ENCODE data around the gene ATP1B3. TPM values are rescaled to one million over a fixed set of nuclear protein-coding genes. Genes with fewer than 3 reads are reported as not detected.

The ATP1B3 gene
- total RNA-seq, 2 experiments from 2014 or later = 106 to 119 TPM

DNA sequence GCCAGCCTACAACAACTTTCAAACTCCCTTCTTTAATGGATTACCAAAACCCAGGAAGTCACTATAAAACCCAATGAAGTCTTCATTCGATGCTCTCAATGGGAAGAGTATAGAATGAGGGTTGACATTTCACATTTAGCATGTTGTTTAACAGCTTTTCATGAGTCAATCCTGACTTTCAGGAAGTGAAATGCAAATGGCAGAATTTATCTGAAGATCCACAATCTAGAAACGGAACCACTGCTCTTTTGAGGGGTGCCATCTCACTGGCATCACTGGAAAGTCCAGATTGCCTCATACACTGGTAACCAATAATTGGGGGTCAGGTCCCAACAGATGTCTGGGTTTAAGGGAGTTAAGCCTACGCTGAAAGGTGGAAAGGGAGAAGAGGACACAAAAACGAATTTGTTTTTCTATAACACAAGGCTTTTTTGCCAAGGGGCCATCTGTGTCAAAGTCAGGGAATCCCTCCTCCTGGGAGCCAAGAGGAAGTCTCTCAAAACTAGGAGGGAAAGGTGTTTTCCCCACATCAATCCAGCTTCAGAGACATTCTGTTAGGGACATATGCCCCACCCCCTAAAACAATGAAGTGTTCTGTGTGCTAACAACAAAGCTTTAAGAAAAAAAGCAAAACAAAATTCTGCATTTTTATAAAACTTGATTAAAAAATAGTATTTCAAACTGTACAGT lies 12.0 kb upstream of the ATP1B3 start:
- Mint-ChIP-seq H3K9me3 (no peaks in the 10 kb centered on the region), H3K36me3 (ENCODE audit: low read depth) (no peaks in the 10 kb centered on the region)
- CTCF ChIA-PET = interaction anchor here (0.6 kb wide), 2 partner anchors 8 to 64 kb away, joined by 3 to 4 read pairs; no protein-coding TSS in a partner anchor

GRCh38 chr3:141865101-141865500 lies 11.3 kb upstream of the ATP1B3 start:
- Mint-ChIP-seq H3K9me3 (no peaks in the 10 kb centered on the region), H3K4me1 (ENCODE audit: low read depth) (peaks cover 11% of the 10 kb centered on the region), H3K36me3 (ENCODE audit: low read depth) (no peaks in the 10 kb centered on the region), H3K4me3 (no peak overlapping the region), H3K27me3 (ENCODE audit: low read depth) (no peaks in the 10 kb centered on the region), H3K27ac (no peak overlapping the region)
- intact Hi-C loops (cut with micrococcal nuclease) = no loop called here
- CTCF ChIA-PET = no interaction called here
- DNase-seq = no peak

More for the DNA sequence above, 12.0 kb upstream of the ATP1B3 start:
- intact Hi-C loops (cut with micrococcal nuclease) = no loop called here
- no peak for DNase-seq
- H3K4me3 Mint-ChIP-seq = no peak overlapping the region
- peaks cover 11% of the 10 kb centered on the region for H3K4me1 Mint-ChIP-seq (ENCODE audit: low read depth)
- no peaks in the 10 kb centered on the region for H3K27me3 Mint-ChIP-seq (ENCODE audit: low read depth)
- H3K27ac Mint-ChIP-seq = no peak overlapping the region

DNA sequence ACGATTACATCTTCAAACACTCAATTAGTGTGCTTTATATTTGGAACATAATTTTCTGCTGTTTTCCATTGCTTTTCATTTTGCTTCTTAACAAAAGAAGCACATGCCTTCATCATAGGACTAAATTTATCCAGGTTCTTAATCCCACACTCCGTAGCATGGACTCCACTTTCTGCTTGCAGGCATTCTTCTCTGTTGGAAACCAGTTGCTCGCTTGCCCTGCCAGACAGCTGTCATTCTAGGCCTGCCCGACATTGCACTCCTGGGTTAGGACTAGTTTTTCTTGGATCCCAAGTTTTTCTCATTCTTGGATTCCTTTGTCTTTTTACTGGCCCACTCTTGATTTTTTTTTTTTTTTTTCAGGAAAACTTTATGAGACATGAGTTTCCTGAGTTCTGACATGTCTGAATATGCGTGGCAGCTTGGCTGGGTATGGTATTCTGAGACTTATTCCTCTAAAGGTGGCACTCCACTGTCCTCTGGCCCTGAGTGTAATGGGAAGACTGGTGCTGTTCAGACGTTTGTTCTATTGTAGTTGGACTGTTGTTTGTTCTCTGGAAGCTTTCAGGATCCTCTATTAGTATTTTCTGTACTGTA lies 6.3 kb upstream of the ATP1B3 start:
- Mint-ChIP-seq H3K36me3 (ENCODE audit: low read depth) (no peaks in the 10 kb centered on the region), H3K27ac (no peak overlapping the region), H3K27me3 (ENCODE audit: low read depth) (no peaks in the 10 kb centered on the region), H3K4me3 (no peak overlapping the region), H3K4me1 (ENCODE audit: low read depth) (no peaks in the 10 kb centered on the region), H3K9me3 (no peaks in the 10 kb centered on the region)
- no peak for DNase-seq
- intact Hi-C loops (cut with micrococcal nuclease) = no loop called here
- CTCF ChIA-PET = interaction anchor here (0.6 kb wide), 1 partner anchor 224 kb away, joined by 4 read pairs; no protein-coding TSS in a partner anchor

- H3K36me3 Mint-ChIP-seq (ENCODE audit: low read depth) = peaks cover 16% of the 10 kb centered on the region
Observed at GRCh38 chr3:141875374-141875892, 1.0 kb upstream of the ATP1B3 start.

DNA sequence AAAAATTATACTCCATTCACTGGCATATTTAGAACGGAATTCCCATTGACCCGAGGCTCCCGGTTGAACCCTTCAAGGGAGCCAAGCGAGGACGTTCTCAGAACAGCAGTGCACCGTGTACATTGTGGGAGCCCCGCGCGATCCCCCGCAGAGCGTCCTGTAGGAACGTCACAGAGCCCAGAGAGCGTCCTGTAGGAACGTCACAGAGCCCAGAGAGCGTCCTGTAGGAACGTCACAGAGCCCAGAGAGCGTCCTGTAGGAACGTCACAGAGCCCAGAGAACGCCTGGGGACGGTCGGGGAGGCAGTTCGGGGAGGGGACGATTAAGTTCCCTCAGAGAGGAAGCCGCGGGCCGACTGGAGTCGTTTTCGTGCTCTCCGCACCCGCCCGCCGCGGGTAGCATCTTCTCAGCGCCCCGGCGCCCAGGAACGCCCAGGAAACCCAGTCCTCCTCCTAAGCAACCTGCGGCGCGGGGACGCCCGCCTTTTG lies 506 bp upstream of the ATP1B3 start:
- Mint-ChIP-seq H3K27me3 (ENCODE audit: low read depth) (no peaks in the 10 kb centered on the region), H3K4me3 (peak overlapping the region; percentile 92), H3K4me1 (ENCODE audit: low read depth) (peaks cover 31% of the 10 kb centered on the region), H3K9me3 (no peaks in the 10 kb centered on the region), H3K27ac (peak overlapping the region; percentile 93), H3K36me3 (ENCODE audit: low read depth) (peaks cover 16% of the 10 kb centered on the region)
- intact Hi-C loops (cut with micrococcal nuclease) = loop anchor here (1.0 to 5.0 kb wide), 12 partner anchors 35 to 934 kb away; partner anchors contain the start of genes RASA2, RNF7, SLC25A36 and TFDP2
- DNase-seq = no peak
- CTCF ChIA-PET = interaction anchor here (0.6 to 1.9 kb wide), 15 partner anchors 8 to 1073 kb away, joined by 3 to 29 read pairs (median 4); partner anchors contain the start of gene RNF7

More at GRCh38 chr3:141875374-141875892, 1.0 kb upstream of the ATP1B3 start:
- no peaks in the 10 kb centered on the region for H3K9me3 Mint-ChIP-seq
- intact Hi-C loops (cut with micrococcal nuclease) = loop anchor here (1.0 to 5.0 kb wide), 6 partner anchors 34 to 933 kb away; partner anchors contain the start of genes RNF7, SLC25A36, TFDP2 and TRPC1
- peak overlapping the region; percentile 92 for H3K4me3 Mint-ChIP-seq
- H3K27ac Mint-ChIP-seq = peak overlapping the region; percentile 93
- CTCF ChIA-PET = interaction anchor here (0.6 to 1.9 kb wide), 23 partner anchors 8 to 1073 kb away, joined by 3 to 29 read pairs (median 3); partner anchors contain the start of gene RNF7
- peaks cover 28% of the 10 kb centered on the region for H3K4me1 Mint-ChIP-seq (ENCODE audit: low read depth)
- H3K27me3 Mint-ChIP-seq (ENCODE audit: low read depth) = no peaks in the 10 kb centered on the region
- peak; percentile 90 for DNase-seq

GRCh38 chr3:141876891-141877621 lies 613 bp downstream of the ATP1B3 start:
- CTCF ChIA-PET = interaction anchor here (0.6 to 1.9 kb wide), 3 partner anchors 37 to 138 kb away, joined by 4 to 12 read pairs (median 4); partner anchors contain the start of gene RNF7
- intact Hi-C loops (cut with micrococcal nuclease) = loop anchor here (1.0 to 5.0 kb wide), 9 partner anchors 36 to 935 kb away; partner anchors contain the start of genes RASA2, SLC25A36, TFDP2 and TRPC1
- no peaks in the 10 kb centered on the region for H3K9me3 Mint-ChIP-seq
- peaks cover 21% of the 10 kb centered on the region for H3K36me3 Mint-ChIP-seq (ENCODE audit: low read depth)
- H3K27ac Mint-ChIP-seq = peak overlapping the region; percentile 85
- H3K27me3 Mint-ChIP-seq (ENCODE audit: low read depth) = no peaks in the 10 kb centered on the region
- peak; percentile 71 for DNase-seq
- peaks cover 40% of the 10 kb centered on the region for H3K4me1 Mint-ChIP-seq (ENCODE audit: low read depth)
- H3K4me3 Mint-ChIP-seq = peak overlapping the region; percentile 92

DNA sequence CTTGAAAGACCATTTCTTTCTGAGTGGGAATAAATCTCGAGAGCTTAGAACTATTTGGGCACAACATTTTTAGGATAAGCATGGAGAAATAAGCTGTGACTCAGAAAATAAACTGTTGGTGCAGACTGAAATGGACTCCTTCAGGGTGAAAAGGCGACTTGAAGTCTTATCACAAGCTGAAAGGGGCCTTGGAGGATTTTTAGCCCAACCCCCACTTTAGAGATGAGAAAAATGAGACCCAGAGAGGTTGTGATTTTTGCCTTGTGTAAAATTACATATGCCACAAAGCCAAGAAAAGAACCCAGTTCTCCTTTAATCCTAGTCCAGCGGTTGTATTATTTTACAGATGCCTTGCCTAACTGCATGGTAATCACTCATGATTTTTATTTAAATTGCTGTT lies 1.5 kb downstream of the ATP1B3 start:
- intact Hi-C loops (cut with micrococcal nuclease) = loop anchor here (1.0 to 5.0 kb wide), 5 partner anchors 12 to 936 kb away; partner anchors contain the start of genes RASA2, SLC25A36, TFDP2 and TRPC1
- Mint-ChIP-seq H3K36me3 (ENCODE audit: low read depth) (peaks cover 25% of the 10 kb centered on the region), H3K4me3 (peak overlapping the region; percentile 86), H3K27me3 (ENCODE audit: low read depth) (no peaks in the 10 kb centered on the region), H3K27ac (peak overlapping the region; percentile 85), H3K4me1 (ENCODE audit: low read depth) (peaks cover 44% of the 10 kb centered on the region), H3K9me3 (no peaks in the 10 kb centered on the region)
- DNase-seq = no peak
- CTCF ChIA-PET = interaction anchor here (0.5 to 1.9 kb wide), 4 partner anchors 36 to 348 kb away, joined by 3 to 12 read pairs (median 4); partner anchors contain the start of gene RNF7

GRCh38 chr3:141878326-141878725 lies 1.9 kb downstream of the ATP1B3 start:
- Mint-ChIP-seq H3K36me3 (ENCODE audit: low read depth) (peaks cover 26% of the 10 kb centered on the region), H3K27me3 (ENCODE audit: low read depth) (no peaks in the 10 kb centered on the region), H3K9me3 (no peaks in the 10 kb centered on the region), H3K4me1 (ENCODE audit: low read depth) (peaks cover 45% of the 10 kb centered on the region), H3K27ac (peak overlapping the region; percentile 85), H3K4me3 (peak overlapping the region; percentile 86)
- no peak for DNase-seq
- intact Hi-C loops (cut with micrococcal nuclease) = loop anchor here (1.0 to 5.0 kb wide), 4 partner anchors 12 to 936 kb away; partner anchors contain the start of genes SLC25A36, TFDP2 and TRPC1
- CTCF ChIA-PET = interaction anchor here (0.7 to 1.9 kb wide), 3 partner anchors 35 to 139 kb away, joined by 3 to 12 read pairs (median 4); partner anchors contain the start of gene RNF7

DNA sequence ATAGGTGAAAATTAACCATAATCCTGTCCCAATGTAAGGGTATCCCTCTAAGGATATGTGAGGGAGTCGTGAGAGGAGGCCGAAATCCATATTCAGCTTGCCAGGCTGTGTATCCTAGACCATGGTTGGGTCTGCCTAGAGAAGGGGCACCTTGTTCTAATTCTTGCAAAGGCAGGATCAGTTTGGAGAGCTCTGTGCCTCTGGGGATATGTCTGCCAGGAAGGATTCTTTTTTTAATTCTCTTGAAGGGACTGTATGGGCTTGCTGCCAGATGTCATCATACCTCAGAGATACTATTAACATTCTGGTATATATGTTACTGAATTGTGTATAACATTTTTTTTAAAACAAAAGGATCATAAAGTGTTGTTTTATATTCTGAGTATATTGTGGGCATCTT lies 2.4 kb downstream of the ATP1B3 start:
- H3K27ac Mint-ChIP-seq = no peak overlapping the region
- no peak for DNase-seq
- CTCF ChIA-PET = no interaction called here
- intact Hi-C loops (cut with micrococcal nuclease) = loop anchor here (1.0 to 5.0 kb wide), 4 partner anchors 11 to 937 kb away; partner anchors contain the start of genes SLC25A36, TFDP2 and TRPC1
- H3K4me1 Mint-ChIP-seq (ENCODE audit: low read depth) = peaks cover 48% of the 10 kb centered on the region
- H3K36me3 Mint-ChIP-seq (ENCODE audit: low read depth) = peaks cover 26% of the 10 kb centered on the region
- peak overlapping the region; percentile 86 for H3K4me3 Mint-ChIP-seq
- no peaks in the 10 kb centered on the region for H3K27me3 Mint-ChIP-seq (ENCODE audit: low read depth)
- H3K9me3 Mint-ChIP-seq = no peaks in the 10 kb centered on the region

DNA sequence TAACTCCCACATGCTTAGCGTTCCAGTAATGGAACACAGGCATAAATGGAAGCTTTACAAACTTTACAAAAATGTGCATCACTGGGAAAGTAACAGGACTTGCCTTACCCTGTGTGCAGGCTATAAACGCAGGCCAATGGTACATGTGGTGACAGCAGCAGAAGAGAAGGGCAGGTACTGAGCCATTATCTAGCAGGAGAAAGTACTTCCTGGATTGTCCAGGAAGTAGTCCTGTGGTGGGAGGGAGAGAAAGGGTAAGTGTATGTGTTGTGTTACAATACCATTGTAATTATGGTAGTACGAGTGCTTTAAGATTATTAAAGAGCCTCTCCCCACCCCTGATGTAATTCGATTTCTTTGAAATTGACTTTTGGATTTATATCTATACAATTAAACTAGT lies 5.3 kb downstream of the ATP1B3 start:
- CTCF ChIA-PET = no interaction called here
- DNase-seq = no peak
- Mint-ChIP-seq H3K27me3 (ENCODE audit: low read depth) (no peaks in the 10 kb centered on the region), H3K4me3 (no peak overlapping the region), H3K9me3 (no peaks in the 10 kb centered on the region), H3K27ac (no peak overlapping the region), H3K4me1 (ENCODE audit: low read depth) (peaks cover 57% of the 10 kb centered on the region), H3K36me3 (ENCODE audit: low read depth) (peaks cover 42% of the 10 kb centered on the region)
- intact Hi-C loops (cut with micrococcal nuclease) = no loop called here

GRCh38 chr3:141887051-141887450 lies 10.6 kb downstream of the ATP1B3 start:
- Mint-ChIP-seq H3K9me3 (peaks cover 17% of the 10 kb centered on the region), H3K4me3 (no peak overlapping the region), H3K36me3 (ENCODE audit: low read depth) (peaks cover 41% of the 10 kb centered on the region), H3K4me1 (ENCODE audit: low read depth) (peaks cover 43% of the 10 kb centered on the region), H3K27me3 (ENCODE audit: low read depth) (no peaks in the 10 kb centered on the region), H3K27ac (no peak overlapping the region)
- CTCF ChIA-PET = no interaction called here
- intact Hi-C loops (cut with micrococcal nuclease) = no loop called here
- no peak for DNase-seq

Measured in activated naive CD4-positive, alpha-beta T cell treated with anti-CD3 and anti-CD28 coated beads for 36 hours (primary cell).